HPDE6-E6E7 (cell line): ENCODE data around the gene CDH8.
"Not testable (repeated sequence)": the region's sequence is repeated elsewhere in the genome, so short reads cannot be mapped to it uniquely, and the experiment has no call there.

ENCODE experiments used
- DNase-seq: peaks from one replicate; pipeline ENCODE4 v3.0.0; 2011; ENCODE audit warnings: missing footprints; ENCODE audit errors: extremely low spot score

CDH8 gene

GRCh38 chr16:61791464-61791863, 244.8 kb downstream of the CDH8 start:
- no peak for DNase-seq

GRCh38 chr16:61781855-61782254, 254.4 kb downstream of the CDH8 start:
- not testable (repeated sequence) for DNase-seq

- DNase-seq = no peak
These were observed 256.1 kb downstream of the CDH8 start for GRCh38 chr16:61780161-61780560.

- DNase-seq = no peak
These were observed 265.9 kb downstream of the CDH8 start for GRCh38 chr16:61770301-61770700.

GRCh38 chr16:61763991-61764390, 272.2 kb downstream of the CDH8 start:
- no peak for DNase-seq

- DNase-seq = no peak
These were observed 273.2 kb downstream of the CDH8 start for GRCh38 chr16:61763013-61763412.

GRCh38 chr16:61730997-61731396, 305.2 kb downstream of the CDH8 start:
- DNase-seq = no peak

- no peak for DNase-seq
These were observed 309.5 kb downstream of the CDH8 start for GRCh38 chr16:61726701-61727100.

GRCh38 chr16:61726125-61726524, 310.1 kb downstream of the CDH8 start:
- no peak for DNase-seq

GRCh38 chr16:61721544-61721943, 314.7 kb downstream of the CDH8 start:
- no peak for DNase-seq

GRCh38 chr16:61715393-61715792, 320.8 kb downstream of the CDH8 start:
- DNase-seq = no peak

GRCh38 chr16:61713787-61714186, 322.5 kb downstream of the CDH8 start:
- DNase-seq = no peak

GRCh38 chr16:61699640-61700039, 336.6 kb downstream of the CDH8 start:
- not testable (repeated sequence) for DNase-seq

GRCh38 chr16:61684541-61684940, 351.7 kb downstream of the CDH8 start:
- no peak for DNase-seq

GRCh38 chr16:61681673-61682072, 354.6 kb downstream of the CDH8 start:
- DNase-seq = no peak

GRCh38 chr16:61681124-61681523, 355.1 kb downstream of the CDH8 start:
- no peak for DNase-seq

- DNase-seq = no peak
These were observed 358.1 kb downstream of the CDH8 start for GRCh38 chr16:61678182-61678581.

- DNase-seq = no peak
These were observed 358.5 kb downstream of the CDH8 start for GRCh38 chr16:61677776-61678175.

GRCh38 chr16:61676740-61677139, 359.5 kb downstream of the CDH8 start:
- DNase-seq = no peak

- no peak for DNase-seq
These were observed 365.1 kb downstream of the CDH8 start for GRCh38 chr16:61671161-61671560.

GRCh38 chr16:61665512-61665911, 370.7 kb downstream of the CDH8 start:
- no peak for DNase-seq

GRCh38 chr16:61659936-61660335, 376.3 kb downstream of the CDH8 start:
- no peak for DNase-seq

- no peak for DNase-seq
These were observed 381.3 kb downstream of the CDH8 start for GRCh38 chr16:61654962-61655361.

- DNase-seq = no peak
These were observed 382.7 kb downstream of the CDH8 start for GRCh38 chr16:61653544-61653943.

GRCh38 chr16:61645561-61645960, 390.7 kb downstream of the CDH8 start:
- DNase-seq = no peak
